Coronary artery (tissue), 2 donors: ENCODE data around the gene EVA1C.
A peak's percentile ranks its signal among the peaks of the same experiment; 100 is the strongest.
"Not testable (repeated sequence)": the region's sequence is repeated elsewhere in the genome, so short reads cannot be mapped to it uniquely, and the experiment has no call there.

Experiments used
- DNase-seq: peaks from one replicate; pipeline ENCODE4 v3.0.0-alpha.2; 2017; ENCODE audit warnings: low spot score
- H3K27ac ChIP-seq, 2 donors: fragments of 200-600 bp; sonication (generic); one replicate each; pipeline ENCODE4 v1.5.1; 2016 to 2019
- H3K4me3 ChIP-seq: fragments of 200-600 bp; sonication (generic); 2 replicates; pipeline ENCODE4 v1.5.1; 2016; ENCODE audit warnings: mild to moderate bottlenecking, moderate library complexity
- TF ChIP-seq, protein P1 (sequence below): fragments of 200-600 bp; sonication (generic); IDR thresholded peaks from one replicate; pipeline ENCODE4 v1.5.1; 2019; ENCODE audit warnings: antibody characterized with exemption

Gene EVA1C, protein sequence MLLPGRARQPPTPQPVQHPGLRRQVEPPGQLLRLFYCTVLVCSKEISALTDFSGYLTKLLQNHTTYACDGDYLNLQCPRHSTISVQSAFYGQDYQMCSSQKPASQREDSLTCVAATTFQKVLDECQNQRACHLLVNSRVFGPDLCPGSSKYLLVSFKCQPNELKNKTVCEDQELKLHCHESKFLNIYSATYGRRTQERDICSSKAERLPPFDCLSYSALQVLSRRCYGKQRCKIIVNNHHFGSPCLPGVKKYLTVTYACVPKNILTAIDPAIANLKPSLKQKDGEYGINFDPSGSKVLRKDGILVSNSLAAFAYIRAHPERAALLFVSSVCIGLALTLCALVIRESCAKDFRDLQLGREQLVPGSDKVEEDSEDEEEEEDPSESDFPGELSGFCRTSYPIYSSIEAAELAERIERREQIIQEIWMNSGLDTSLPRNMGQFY

DNA sequence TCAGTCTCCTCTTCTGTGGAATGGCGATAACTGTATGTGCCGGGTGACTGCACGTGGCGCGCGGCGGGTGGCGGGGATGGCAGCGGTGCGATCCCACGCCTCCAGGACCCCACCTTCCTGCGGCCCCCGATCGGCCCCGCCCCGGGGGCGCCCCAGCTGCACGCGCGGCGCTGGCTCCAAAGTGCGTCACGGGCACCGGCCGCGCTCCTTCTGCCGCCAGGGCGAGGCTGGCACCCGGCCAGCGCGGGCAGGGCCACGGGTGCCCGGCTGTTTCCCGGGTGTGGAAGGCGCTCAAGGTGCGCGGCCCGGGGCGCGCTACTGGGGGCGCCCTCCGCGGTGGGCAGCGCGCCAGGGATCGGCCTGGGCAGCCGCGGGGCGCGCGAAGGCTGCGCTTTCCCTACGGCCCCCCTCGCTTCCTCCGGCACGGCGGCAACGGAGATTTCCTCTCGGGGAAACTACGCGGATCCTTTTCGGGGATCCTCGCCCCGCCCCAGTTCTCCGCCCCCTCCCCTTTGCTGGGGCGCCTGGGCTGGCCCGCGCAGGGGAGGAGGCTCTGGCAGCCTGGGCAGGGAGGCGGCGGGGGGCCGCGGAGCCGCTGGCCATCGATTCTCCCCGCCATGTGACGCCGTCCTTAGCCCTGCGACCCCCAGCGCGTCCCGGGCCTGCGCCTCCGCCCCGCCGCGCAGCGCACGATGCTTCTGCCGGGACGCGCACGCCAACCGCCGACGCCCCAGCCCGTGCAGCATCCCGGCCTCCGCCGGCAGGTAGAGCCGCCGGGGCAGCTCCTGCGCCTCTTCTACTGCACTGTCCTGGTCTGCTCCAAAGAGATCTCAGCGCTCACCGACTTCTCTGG is at the start of gene EVA1C:
TSS of gene EVA1C (plus strand) at position 545 of the 853 bp plus-strand sequence. CDS start at position 693, 148 bp downstream.
- TF ChIP-seq, protein P1, sequence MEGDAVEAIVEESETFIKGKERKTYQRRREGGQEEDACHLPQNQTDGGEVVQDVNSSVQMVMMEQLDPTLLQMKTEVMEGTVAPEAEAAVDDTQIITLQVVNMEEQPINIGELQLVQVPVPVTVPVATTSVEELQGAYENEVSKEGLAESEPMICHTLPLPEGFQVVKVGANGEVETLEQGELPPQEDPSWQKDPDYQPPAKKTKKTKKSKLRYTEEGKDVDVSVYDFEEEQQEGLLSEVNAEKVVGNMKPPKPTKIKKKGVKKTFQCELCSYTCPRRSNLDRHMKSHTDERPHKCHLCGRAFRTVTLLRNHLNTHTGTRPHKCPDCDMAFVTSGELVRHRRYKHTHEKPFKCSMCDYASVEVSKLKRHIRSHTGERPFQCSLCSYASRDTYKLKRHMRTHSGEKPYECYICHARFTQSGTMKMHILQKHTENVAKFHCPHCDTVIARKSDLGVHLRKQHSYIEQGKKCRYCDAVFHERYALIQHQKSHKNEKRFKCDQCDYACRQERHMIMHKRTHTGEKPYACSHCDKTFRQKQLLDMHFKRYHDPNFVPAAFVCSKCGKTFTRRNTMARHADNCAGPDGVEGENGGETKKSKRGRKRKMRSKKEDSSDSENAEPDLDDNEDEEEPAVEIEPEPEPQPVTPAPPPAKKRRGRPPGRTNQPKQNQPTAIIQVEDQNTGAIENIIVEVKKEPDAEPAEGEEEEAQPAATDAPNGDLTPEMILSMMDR = no peak
- peak; percentile 87 for DNase-seq
- Histone ChIP-seq H3K27ac (peak within 1 kb of the TSS; percentile 95 to 97), H3K4me3 (peak within 1 kb of the TSS; percentile 94)

DNA sequence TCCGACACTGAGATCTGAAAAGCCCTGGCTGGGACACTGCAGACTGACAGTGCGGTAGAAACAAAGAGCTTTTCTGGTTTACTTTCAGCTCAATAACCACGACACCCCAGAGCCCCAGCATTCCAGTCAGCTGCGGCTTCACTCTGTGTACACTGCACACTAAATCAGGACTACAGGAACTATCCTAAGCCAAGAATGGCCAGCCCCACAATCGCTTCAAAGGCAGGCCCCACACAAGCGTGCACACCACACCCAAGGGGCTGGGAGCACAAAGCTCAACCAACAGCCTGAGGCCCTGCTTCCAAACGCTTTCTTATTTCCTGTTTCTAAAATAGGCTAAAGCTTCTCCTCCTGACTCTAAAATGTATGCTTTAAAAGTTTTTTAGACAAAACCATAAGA is 48.1 kb upstream of the EVA1C start:
- DNase-seq = no peak
- peak overlapping the region in 1 of 2 donors; percentile 13 for H3K27ac ChIP-seq
- TF ChIP-seq, protein P1 = no peak

DNA sequence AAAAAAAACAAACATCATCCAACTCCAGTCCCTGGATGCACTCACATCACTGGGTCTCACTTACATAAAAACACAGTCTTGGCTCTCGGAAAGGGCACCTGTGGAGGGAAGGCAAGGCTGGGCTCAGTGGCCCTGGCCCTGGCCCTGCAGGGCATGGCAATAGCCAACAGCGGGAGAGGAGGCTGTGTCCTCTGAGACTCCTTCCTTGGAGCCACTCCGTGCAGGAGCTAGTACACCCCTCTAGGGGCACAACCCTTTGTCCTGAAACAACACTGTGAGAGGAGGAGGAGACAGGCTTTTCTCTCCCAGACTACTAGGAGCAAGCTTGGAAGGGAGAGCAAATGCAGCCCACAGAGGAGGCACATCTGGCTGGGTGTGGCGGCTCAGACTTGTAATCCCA is 47.7 kb upstream of the EVA1C start:
- DNase-seq = no peak
- Histone ChIP-seq H3K4me3 (no peak overlapping the region), H3K27ac (no peak overlapping the region)
- TF ChIP-seq, protein P1 = no peak

More for the DNA sequence above, 48.1 kb upstream of the EVA1C start:
- H3K4me3 ChIP-seq = no peak overlapping the region

DNA sequence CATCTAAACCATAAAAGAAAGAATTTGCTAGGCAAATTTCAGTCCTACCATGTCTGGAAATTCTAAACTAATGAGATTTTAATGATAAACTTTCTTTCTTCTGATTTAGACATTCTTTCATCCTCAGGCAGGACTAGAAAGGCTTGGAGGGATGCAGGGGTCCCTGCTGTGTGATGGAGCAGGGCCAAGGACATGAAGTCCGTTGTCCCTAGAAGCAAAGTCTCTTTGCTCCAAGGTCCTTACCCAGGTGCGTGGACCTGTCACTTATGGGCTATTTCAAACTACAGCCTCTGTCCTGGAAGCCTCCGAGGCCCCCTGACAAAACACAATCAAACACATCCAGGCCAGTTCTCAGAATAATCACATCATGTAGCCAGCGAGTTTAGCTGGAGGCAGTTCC is 46.3 kb upstream of the EVA1C start:
- DNase-seq = no peak
- TF ChIP-seq, protein P1 = no peak
- Histone ChIP-seq H3K27ac (no peak overlapping the region), H3K4me3 (no peak overlapping the region)

DNA sequence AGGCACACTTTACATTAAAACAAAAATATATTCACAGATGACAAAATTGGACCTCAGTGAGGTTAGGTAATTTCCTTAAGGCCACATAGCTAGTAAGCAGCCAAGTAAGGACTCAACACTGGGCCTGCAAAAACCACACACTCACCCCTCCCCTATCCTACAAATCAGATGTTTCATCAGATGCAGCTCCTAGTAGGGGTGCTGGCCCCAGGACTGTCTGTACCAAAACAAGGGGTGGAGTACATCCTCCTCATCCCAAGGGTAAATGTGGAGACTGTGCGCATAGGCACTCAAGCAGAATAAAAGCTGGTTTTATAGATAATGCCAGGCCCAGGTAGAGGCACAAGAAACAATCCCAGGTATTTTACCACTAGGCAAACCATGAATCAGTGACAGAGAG is 45.3 kb upstream of the EVA1C start:
- Histone ChIP-seq H3K27ac (no peak overlapping the region), H3K4me3 (no peak overlapping the region)
- no peak for DNase-seq
- TF ChIP-seq, protein P1 = no peak

DNA sequence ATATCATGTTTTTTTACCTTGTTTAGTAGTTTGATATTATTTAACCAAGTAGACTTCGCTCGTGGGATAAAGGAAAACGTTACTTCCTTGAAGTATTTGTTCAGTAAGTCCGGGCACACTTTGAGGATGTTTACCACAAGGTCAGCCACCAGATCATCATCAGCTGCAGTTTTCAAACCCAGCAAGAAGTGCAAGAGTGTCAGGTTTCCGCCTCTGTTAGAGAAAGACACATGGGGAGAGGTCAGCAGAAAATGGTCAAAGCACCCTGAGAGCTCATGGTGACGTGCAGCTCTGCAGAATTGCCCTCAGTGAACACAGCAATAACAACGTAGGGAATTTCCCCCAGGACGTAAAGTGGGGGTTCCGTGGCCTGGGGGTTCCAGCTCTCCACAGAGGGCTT is 44.1 kb upstream of the EVA1C start:
- DNase-seq = no peak
- TF ChIP-seq, protein P1 = no peak
- H3K27ac ChIP-seq = no peak overlapping the region
- H3K4me3 ChIP-seq = no peak overlapping the region

DNA sequence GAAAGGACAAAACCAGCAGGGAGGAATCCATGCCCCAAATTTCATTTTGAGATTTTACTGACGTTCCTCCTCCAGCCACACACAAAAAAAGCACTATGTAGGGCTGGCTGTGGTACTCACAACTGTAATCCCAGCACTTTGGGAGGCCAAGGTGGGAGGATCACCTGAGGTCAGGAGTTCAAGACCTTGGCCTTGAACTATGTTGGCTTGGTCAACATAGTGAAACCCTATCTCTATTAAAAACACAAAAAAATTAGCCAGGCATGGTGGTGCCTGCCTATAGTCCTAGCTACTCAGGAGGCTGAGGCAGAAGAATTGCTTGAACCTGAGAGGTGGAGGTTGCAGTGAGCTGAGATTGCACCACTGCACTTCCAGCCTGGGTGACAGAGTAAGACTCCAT is 43.5 kb upstream of the EVA1C start:
- DNase-seq, H3K4me3 ChIP-seq, H3K27ac ChIP-seq: not testable (repeated sequence)
